Glomerular visceral epithelial cell (primary cell): ENCODE measurements around the gene JAKMIP3.

Experiments used
- DNase-seq: peaks from one replicate; pipeline ENCODE4 v3.0.0-alpha.2; 2016; ENCODE audit errors: extremely low spot score

Gene JAKMIP3

GRCh38 chr10:132065491-132066105, at the start of gene JAKMIP3:
Gene JAKMIP3 (plus strand): TSS chr10:132065946. CDS start chr10:132104809, 38,863 bp downstream.
- peak; percentile 78 for DNase-seq

GRCh38 chr10:132016514-132016913, 49.2 kb upstream of the JAKMIP3 start:
- DNase-seq = no peak

GRCh38 chr10:132018446-132018845, 47.3 kb upstream of the JAKMIP3 start:
- no peak for DNase-seq

GRCh38 chr10:132019366-132019765, 46.4 kb upstream of the JAKMIP3 start:
- DNase-seq = no peak

- no peak for DNase-seq
These were observed 45.3 kb upstream of the JAKMIP3 start for GRCh38 chr10:132020456-132020855.

GRCh38 chr10:132021046-132021445, 44.7 kb upstream of the JAKMIP3 start:
- no peak for DNase-seq

GRCh38 chr10:132021504-132022143, 44.1 kb upstream of the JAKMIP3 start:
- no peak for DNase-seq

- DNase-seq = no peak
These were observed 43.5 kb upstream of the JAKMIP3 start for GRCh38 chr10:132022241-132022640.

GRCh38 chr10:132023092-132023811, 42.5 kb upstream of the JAKMIP3 start:
- DNase-seq = peak; percentile 69

- peak; percentile 18 for DNase-seq
These were observed 38.2 kb upstream of the JAKMIP3 start for GRCh38 chr10:132027423-132027983.

- DNase-seq = no peak
These were observed 37.0 kb upstream of the JAKMIP3 start for GRCh38 chr10:132028706-132029105.

GRCh38 chr10:132030898-132031463, 34.8 kb upstream of the JAKMIP3 start:
- no peak for DNase-seq

- no peak for DNase-seq
These were observed 32.1 kb upstream of the JAKMIP3 start for GRCh38 chr10:132033632-132034031.

- DNase-seq = no peak
These were observed 30.3 kb upstream of the JAKMIP3 start for GRCh38 chr10:132035476-132035875.

- DNase-seq = no peak
These were observed 29.4 kb upstream of the JAKMIP3 start for GRCh38 chr10:132036153-132036886.

- no peak for DNase-seq
These were observed 28.7 kb upstream of the JAKMIP3 start for GRCh38 chr10:132036887-132037675.

GRCh38 chr10:132037676-132037975, 28.1 kb upstream of the JAKMIP3 start:
- DNase-seq = no peak

GRCh38 chr10:132039371-132039770, 26.4 kb upstream of the JAKMIP3 start:
- DNase-seq = no peak

GRCh38 chr10:132040046-132040445, 25.7 kb upstream of the JAKMIP3 start:
- no peak for DNase-seq

GRCh38 chr10:132041340-132041739, 24.4 kb upstream of the JAKMIP3 start:
- DNase-seq = no peak
